ENCODE measurements around the gene AMN1.
A peak's percentile ranks its signal among the peaks of the same experiment; 100 is the strongest.
"Not testable (repeated sequence)": the region's sequence is repeated elsewhere in the genome, so short reads cannot be mapped to it uniquely, and the experiment has no call there.

AMN1 gene

DNA sequence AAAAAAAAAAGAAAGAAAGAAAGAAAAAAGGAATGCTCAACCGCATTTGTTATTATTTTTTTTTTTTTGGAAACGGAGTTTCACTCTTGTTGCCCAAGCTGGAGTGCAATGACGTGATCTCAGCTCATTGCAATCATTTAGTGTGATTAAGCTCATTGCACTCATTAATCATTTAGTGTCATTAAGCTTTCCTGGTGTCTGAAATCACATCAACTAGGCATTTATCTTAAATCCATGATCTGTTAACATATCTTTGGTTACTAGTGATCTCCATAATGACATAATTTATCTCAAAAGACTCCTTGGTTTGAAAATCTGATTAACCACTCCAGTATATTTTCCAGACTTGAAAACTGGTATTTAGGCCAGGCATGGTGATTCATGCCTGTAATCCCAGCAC is 43.0 kb downstream of the AMN1 start:
- DNase-seq (ENCODE audit: low read depth in 3 of 3): no peak

DNA sequence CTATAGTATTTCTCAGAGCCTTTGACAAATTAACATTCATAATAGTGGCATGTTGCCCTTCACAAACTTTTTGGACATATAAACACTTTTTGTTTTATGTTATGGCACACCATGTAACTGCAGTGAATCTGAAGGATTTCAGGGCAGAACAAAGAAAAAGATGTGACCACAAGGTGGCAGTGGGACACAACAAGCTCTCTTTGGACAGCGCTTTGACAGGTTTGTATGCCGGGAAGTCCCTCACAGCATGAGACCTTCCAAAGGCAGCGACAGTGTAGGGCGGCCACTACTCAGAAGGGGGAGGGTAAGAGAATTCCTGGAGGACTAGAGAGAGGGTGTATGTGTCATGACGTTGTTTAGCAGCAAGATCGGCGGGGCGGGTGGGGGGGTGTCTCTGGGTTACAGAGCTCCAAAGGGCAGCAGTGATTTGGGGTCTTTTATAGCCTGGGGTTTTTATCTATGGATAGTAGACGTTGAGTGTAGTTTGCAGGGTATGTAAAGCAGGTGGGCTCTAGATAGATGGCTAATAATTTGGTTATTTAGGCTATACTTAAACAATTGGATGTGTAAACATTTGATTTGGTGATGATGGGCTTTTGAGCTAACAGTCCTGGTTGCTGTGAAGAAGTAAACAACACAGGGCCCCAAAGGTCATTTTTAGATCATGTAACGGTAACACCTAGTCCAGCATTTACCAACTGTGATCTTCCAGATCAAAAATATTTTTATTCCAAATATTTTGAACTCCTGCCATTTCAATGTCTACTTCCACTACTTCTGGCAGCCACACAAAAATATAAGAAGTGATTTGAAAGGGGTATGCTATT is 46.5 kb downstream of the AMN1 start:
- DNase-seq (ENCODE audit: low read depth in 3 of 3): peak; percentile 31 to 58 (median 38)

GRCh38 chr12:31672521-31672920 is 56.3 kb downstream of the AMN1 start:
- DNase-seq (ENCODE audit: low read depth in 3 of 3): no peak

DNA sequence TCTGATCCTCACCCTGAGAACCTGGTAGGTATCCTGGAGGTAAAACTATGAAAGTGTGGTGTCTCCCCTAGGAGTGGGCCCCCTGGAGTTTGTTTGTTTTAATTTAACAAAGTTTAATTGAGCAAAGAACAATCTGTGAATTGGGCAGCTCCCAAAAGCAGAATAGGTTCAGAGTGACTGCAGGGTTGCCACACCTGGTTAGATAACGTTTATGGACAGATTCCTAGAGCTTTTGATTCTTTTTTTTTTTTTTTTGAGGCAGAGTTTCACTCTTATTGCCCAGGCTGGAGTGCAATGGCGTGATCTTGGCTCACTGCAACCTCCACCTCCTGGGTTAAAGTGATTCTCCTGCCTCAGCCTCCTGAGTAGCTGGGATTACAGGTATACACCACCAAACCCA is 59.2 kb downstream of the AMN1 start:
- DNase-seq (ENCODE audit: low read depth in 3 of 3): not testable (repeated sequence)

DNA sequence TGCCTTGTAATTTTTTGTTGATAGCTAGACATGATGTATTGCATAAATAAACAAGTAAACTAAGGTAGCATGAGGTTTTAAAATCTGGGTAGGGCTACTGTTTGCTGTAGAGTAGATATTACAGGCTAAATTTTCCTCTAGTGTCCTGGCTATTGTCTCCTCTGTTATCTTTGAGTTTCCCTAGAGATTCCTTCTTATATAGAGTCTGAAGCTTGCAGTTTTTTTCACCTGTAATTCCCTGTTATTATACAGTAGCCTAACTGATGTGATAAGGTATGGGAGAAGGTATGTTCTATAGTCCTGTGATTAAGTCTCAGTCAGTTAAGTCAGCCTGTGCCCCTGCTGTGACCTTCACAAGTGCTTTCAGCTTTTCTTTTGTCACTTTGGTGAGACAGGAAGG is 59.8 kb downstream of the AMN1 start:
- DNase-seq (ENCODE audit: low read depth in 3 of 3): no peak

- DNase-seq (ENCODE audit: low read depth in 3 of 3): no peak
These were observed 64.8 kb downstream of the AMN1 start for GRCh38 chr12:31664038-31664437.

DNA sequence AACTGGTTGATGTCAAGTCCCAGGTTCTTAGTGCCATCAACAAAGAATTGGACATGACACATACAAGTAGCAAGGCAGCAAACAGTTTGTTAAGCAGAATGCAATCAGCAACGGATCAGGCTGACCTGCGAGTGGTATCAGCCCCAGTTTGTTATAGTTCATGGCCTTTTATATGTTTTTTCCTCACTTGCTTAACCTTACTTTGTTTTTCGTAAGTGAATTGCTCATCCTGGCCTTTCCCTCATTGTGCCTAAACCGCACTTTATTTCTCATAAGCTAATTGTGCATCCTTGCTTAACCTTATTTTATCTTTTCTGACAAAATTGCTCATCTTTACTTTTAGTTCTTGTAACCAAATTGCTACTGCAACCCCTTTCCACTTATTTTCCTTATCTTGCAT is 65.2 kb downstream of the AMN1 start:
- DNase-seq (ENCODE audit: low read depth in 3 of 3): no peak

GRCh38 chr12:31662176-31662849 is 66.5 kb downstream of the AMN1 start:
- DNase-seq (ENCODE audit: low read depth in 3 of 3): no peak

- peak; percentile 85 to 92 (median 89) for DNase-seq (ENCODE audit: low read depth in 3 of 3)
These were observed 69.5 kb downstream of the AMN1 start, which contains the start of gene ETFBKMT for GRCh38 chr12:31659087-31659942. ETFBKMT (plus strand) TSS chr12:31659688; CDS start chr12:31661954, 2,266 bp downstream.

DNA sequence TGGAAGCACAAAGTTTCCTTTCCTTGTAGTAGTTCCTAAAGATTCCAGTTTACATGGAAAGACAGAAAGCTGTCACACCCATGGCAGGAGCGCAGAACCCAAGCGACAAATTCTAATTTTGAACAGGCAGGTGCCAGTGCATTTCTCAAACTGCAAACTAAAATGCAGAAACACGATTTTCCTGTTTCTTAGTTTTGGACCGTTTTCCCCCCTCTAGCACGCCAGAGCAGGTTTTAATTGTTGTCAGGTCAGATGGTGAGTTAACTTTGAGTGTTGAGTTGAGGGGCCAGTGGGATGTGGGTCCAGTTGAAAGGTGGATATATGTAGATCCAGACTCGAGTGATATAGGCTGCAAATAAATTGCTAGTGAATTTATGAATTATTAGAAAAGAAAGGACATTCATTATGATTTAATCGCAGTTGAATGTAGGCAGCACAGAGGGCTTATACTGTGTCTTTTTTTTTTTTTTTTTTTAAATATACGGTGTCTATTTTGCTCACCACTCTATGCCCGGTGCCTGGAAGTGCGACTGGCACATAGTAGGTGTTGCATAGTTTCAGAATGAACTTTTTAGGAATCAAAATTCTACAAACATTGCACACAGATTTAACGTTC is 70.2 kb downstream of the AMN1 start:
- no peak for DNase-seq (ENCODE audit: low read depth in 3 of 3)

- no peak for DNase-seq (ENCODE audit: low read depth in 3 of 3)
These were observed 73.0 kb downstream of the AMN1 start for GRCh38 chr12:31655792-31656191.

DNA sequence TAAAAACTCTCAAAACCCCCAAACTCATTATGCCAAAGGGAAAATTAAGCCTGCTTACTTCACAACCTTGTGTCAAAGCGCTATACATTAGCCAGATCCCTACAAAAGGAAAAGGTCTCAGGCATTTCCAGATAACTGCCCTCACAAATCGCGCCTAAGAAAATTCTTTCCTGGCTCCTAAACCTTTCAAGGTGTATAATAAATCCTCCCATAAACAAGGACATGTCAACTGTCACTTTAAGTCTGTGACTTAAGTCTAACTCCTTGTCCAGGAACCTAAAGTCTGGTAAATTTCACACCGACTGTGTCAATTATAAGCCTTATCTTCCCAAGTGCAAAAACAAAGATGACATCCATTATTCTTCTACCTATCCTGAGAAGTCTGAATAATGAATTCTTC is 73.6 kb downstream of the AMN1 start:
- no peak for DNase-seq (ENCODE audit: low read depth in 3 of 3)

DNA sequence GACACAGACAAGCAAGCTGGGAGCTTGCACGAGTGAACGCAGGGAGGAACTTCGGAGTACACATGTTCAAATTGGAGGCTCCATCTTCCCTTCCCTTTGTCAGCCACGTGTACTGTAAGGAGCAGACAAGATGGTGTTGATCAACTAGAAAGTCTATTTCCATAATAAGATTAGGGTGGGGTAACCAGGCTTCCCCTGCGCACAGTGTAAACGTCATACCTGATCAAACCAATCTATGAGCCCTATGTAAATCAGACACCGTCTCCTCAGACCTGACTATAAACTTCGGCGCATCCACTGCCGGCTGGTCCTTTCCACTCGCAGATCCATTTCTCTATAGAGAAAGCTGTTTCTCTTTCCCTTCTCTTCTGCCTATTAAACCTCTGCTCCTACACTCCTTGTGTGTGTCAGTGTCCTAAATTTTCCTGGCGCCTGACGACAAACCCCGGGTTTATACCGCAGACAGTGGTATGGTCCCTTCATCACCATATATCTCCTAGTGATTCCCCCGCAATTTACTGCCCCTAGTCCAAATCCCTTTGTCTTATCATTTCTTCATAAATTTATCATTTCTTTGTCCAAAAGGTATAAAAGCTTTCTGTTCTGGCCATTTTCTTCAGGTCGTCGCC is 76.8 kb downstream of the AMN1 start:
- no peak for DNase-seq (ENCODE audit: low read depth in 3 of 3)

DNA sequence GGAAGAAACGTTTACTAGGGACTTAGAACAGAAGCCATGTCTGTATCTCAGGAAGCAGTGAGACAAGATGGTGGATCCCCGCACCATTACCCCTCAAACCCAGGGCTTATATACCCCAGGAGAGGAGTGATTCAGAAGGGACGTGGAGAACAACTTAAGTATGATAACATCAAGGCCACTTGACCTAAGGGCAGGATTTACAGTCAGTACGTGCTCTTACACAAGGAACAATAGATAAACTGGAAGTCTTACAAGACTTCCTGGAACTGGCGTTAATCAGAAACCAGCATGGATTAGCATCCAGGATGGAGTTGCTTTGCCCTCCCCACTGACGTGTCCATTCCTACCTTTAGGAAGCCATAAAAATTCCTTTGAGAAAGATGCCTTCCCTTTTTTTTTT is 77.9 kb downstream of the AMN1 start:
- no peak for DNase-seq (ENCODE audit: low read depth in 3 of 3)

DNA sequence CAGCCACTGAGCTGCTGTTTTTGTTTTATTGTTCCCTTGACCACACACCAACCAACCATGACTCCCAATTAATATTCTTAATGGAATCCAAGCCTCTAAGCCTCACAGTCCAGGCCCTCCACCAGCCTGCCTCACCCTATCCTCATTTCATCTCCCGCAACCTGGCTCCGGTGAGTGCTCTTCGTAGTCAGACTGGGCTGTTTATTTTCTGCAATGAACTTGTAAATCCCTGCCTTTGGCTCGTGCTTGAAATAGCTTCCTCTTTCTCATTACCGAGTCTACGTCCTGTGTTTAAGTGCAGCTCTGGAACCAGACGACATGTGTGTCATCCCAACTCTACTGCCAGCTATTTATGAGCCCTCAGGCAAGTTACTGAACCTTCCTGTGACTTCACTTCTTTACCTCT is 81.7 kb downstream of the AMN1 start:
- DNase-seq (ENCODE audit: low read depth in 3 of 3): no peak

- DNase-seq (ENCODE audit: low read depth in 3 of 3): no peak
These were observed 82.9 kb downstream of the AMN1 start for GRCh38 chr12:31645924-31646323.

DNA sequence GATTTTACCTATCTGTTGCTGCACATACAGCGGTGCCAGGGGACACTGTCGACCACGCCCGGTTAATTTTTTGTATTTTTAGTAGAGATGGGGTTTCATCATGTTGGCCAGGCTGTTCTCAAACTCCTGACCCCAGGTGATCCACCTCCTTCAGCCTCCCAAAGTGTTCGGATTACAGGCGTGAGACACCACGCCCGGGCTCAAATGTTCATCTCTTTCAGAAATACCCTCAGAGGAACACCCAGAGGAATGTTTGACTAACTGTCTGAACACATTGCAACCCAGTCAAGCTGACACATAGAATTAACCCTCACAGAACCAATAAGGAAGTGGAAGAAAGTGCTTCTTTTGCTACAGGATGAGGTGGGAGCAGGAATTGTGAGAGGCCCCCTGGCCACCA is 84.3 kb downstream of the AMN1 start:
- DNase-seq (ENCODE audit: low read depth in 3 of 3): no peak

- DNase-seq (ENCODE audit: low read depth in 3 of 3): no peak
These were observed 87.2 kb downstream of the AMN1 start for GRCh38 chr12:31641509-31642090.

DNA sequence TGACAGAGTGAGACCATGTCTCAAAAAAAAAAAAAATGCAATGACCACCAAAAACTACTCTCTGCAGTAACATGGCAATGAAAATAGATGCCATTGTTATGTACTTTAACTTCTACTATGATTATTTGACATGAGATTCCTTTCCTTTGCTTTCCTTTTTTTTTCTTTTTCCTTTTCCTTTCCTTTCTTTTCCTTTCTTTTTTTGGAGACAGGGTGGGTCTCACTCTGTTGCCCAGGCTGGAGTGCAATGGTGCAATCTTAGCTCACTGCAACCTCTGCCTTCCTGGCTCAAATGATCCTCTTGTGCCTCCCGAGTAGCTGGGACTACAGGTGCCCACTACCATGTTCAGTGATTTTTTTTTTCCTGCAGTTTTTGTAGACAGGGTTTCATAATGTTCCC is 94.2 kb downstream of the AMN1 start:
- no peak for DNase-seq (ENCODE audit: low read depth in 3 of 3)

DNA sequence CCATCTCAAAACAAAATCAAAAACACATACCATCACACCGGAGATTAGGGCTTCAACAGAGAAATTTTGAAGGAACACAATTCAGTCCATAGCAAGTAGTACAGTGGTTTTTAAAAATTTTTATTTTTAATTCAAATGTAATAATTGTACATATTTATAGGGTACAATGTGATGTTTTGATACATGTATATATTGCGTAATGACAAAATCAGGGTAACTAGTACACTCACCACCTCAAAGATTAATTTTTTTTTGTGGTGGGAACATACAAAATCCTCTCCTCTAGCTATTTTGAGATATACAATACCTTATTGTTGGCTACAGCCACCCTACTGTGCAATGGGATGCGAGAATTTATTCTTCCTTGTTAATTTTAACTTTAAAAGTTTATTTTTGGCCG is 95.4 kb downstream of the AMN1 start:
- no peak for DNase-seq (ENCODE audit: low read depth in 3 of 3)

DNA sequence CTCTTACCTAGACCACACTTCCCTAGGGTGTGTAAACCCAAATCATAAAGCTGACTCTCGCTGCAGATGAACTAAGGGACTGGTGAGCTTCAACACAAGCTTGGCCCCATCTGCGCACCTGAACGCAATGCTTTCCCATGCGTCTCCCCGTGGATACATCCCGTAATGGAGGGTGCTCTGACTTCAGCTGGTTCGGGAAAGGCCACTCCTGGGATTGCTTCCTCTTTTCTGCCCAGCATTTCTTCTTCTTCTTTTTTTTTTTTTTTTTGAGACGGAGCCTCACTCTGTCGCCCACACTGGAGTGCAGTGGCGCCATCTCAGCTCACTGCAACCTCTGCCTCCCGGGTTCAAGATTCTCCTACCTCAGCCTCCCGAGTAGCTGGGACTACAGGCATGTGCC is 97.0 kb downstream of the AMN1 start:
- no peak for DNase-seq (ENCODE audit: low read depth in 3 of 3)
